ENCODE results near the gene GLRX.

GLRX gene

GRCh38 chr5:95780597-95780996 lies 41.9 kb downstream of the GLRX start:
- DNase-seq (ENCODE audit: low read depth): no peak
- no peak overlapping the region for H3K4me3 ChIP-seq (replicated peaks; ENCODE audit: low read depth, low read length)
- no peak for TF ChIP-seq CTCF (IDR thresholded peaks at IDR 0.05; ENCODE audit: low read length, missing control alignments)

GRCh38 chr5:95779611-95780010 lies 42.9 kb downstream of the GLRX start:
- DNase-seq (ENCODE audit: low read depth): peak; percentile 64
- H3K4me3 ChIP-seq (replicated peaks; ENCODE audit: low read depth, low read length): no peak overlapping the region
- TF ChIP-seq CTCF (IDR thresholded peaks at IDR 0.05; ENCODE audit: low read length, missing control alignments): no peak

- H3K4me3 ChIP-seq (replicated peaks; ENCODE audit: low read depth, low read length): no peak overlapping the region
- TF ChIP-seq CTCF (IDR thresholded peaks at IDR 0.05; ENCODE audit: low read length, missing control alignments): no peak
- DNase-seq (ENCODE audit: low read depth): no peak
Observed at GRCh38 chr5:95778713-95779436, 43.7 kb downstream of the GLRX start.

GRCh38 chr5:95777441-95777840 lies 45.1 kb downstream of the GLRX start:
- TF ChIP-seq CTCF (IDR thresholded peaks at IDR 0.05; ENCODE audit: low read length, missing control alignments): no peak
- H3K4me3 ChIP-seq (replicated peaks; ENCODE audit: low read depth, low read length): no peak overlapping the region
- no peak for DNase-seq (ENCODE audit: low read depth)

- no peak for TF ChIP-seq CTCF (IDR thresholded peaks at IDR 0.05; ENCODE audit: low read length, missing control alignments)
- peak; percentile 80 for DNase-seq (ENCODE audit: low read depth)
Observed at GRCh38 chr5:95773335-95774059, 49.0 kb downstream of the GLRX start.

GRCh38 chr5:95771892-95772291 lies 50.6 kb downstream of the GLRX start:
- no peak for TF ChIP-seq CTCF (IDR thresholded peaks at IDR 0.05; ENCODE audit: low read length, missing control alignments)
- no peak overlapping the region for H3K4me3 ChIP-seq (replicated peaks; ENCODE audit: low read depth, low read length)
- no peak for DNase-seq (ENCODE audit: low read depth)

More at GRCh38 chr5:95773335-95774059, 49.0 kb downstream of the GLRX start:
- no peak overlapping the region for H3K4me3 ChIP-seq (replicated peaks; ENCODE audit: low read depth, low read length)
